GM10266 (cell line): ENCODE data around the gene NPHP3.
A peak's percentile ranks its signal among the peaks of the same experiment; 100 is the strongest.
"Not testable (repeated sequence)": the region's sequence is repeated elsewhere in the genome, so short reads cannot be mapped to it uniquely, and the experiment has no call there.

Experiments used
- DNase-seq: peaks from one replicate; pipeline ENCODE4 v3.0.0; 2012; ENCODE audit errors: extremely low spot score
- TF ChIP-seq, protein P1 (sequence below): IDR thresholded peaks from 2 replicates; pipeline ENCODE4 v1.5.1; 2012; ENCODE audit warnings: mild to moderate bottlenecking, low read depth; ENCODE audit not compliant: control insufficient read depth, insufficient read depth; ENCODE audit errors: missing control alignments

The NPHP3 gene

DNA sequence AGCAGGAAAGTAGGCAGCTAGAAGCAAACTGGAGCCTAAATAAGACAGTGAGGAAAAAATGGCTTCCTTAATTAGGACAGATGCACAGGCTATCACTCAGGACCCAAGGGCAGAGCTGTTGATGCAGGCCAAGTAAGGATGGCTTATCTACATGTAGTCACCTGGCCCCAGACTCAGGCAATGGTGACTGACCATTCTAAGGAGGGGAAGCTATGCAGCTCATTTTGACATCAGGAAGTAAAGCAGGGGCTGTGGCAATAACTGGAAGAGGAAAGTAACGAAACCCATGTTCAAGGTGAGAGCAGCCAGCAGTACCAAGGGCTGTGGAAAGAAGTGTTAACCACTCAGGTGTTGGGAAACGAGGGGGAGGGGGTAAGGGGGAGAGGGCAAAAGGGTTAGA, 78.8 kb downstream of the NPHP3 start:
- no peak for DNase-seq
- TF ChIP-seq, protein P1, sequence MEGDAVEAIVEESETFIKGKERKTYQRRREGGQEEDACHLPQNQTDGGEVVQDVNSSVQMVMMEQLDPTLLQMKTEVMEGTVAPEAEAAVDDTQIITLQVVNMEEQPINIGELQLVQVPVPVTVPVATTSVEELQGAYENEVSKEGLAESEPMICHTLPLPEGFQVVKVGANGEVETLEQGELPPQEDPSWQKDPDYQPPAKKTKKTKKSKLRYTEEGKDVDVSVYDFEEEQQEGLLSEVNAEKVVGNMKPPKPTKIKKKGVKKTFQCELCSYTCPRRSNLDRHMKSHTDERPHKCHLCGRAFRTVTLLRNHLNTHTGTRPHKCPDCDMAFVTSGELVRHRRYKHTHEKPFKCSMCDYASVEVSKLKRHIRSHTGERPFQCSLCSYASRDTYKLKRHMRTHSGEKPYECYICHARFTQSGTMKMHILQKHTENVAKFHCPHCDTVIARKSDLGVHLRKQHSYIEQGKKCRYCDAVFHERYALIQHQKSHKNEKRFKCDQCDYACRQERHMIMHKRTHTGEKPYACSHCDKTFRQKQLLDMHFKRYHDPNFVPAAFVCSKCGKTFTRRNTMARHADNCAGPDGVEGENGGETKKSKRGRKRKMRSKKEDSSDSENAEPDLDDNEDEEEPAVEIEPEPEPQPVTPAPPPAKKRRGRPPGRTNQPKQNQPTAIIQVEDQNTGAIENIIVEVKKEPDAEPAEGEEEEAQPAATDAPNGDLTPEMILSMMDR: no peak

DNA sequence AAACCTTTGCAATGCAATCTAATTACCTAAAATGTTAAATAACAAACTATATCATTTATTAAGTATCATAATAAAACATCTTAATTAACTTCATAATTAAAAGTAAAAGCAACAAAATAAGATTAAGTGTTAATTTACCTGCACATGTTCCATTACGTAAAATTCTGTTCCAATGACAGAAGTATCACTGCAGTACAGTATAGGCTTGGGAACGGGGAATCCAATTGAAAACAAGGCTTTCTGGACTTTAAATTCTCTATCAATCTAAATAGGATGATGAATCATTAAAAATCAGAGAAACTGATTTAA, 79.7 kb downstream of the NPHP3 start:
- no peak for DNase-seq
- TF ChIP-seq, protein P1: no peak

DNA sequence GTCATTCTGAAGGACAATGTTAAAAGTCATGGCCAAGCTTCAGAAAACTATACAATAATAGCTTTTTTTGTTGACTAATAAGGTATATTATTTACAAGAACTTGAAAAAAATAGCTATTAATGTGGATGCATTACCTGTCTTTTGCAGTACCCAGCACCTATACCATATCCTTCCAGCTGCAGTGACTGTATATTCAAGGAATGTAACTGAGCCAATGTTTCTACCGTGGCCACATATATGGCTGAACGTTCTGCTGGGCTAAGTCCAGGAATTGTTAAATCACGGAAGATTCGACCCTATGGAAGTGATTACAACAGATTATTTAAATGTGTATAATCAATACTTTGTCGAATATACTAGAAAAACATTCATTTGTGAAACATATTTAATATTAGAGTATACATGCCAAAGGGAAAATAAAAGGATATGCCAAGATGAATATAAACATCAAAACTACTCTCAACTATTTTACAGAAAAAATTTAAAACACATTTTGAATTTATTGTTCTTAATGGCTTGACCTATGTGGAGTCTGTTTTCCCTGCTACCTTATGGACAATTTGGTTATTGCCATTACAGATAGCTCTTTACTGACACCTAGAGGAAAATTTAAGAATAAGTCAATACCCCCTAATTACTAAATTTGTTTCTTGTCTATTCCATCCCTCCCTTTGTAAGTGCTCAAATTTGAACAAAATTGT, 80.2 kb downstream of the NPHP3 start:
- TF ChIP-seq, protein P1: peak; percentile 55

DNA sequence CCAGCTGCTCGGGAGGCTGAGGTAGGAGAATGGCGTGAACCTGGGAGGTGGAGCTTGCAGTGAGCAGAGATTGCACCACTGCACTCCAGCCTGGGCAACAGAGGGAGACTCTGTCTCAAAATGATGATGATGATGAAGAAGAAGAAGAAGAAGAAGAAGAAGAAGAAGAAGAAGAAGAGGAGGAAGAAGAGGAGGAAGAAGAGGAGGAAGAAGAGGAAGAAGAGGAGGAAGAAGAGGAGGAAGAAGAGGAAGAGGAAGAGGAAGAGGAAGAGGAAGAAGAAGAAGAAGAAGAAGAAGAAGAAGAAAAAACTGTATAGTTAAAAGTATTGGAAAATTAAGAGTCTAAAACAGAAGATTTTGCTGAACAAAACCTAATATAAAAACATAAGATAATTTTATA, 80.8 kb downstream of the NPHP3 start:
- DNase-seq: not testable (repeated sequence)

More for the DNA sequence above, 80.2 kb downstream of the NPHP3 start:
- peak; percentile 40 for DNase-seq

DNA sequence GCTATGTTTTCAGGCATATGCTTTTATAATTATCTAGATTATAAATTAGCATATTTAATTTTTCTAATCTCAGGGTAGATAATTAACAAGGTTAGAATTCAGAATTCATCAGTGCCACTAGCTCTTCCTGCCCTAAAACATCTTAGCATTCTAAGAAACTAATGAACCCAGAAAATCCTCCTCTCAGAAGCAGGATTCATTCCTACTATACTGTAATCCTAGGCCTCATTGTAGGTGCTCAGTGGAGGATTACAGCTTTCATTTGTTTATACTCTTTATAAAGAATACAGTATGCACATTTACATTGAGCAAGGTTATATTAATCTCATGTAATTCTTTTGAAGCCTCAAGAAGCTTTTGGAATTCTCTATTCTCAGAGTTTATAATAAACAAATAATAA, 83.5 kb downstream of the NPHP3 start:
- TF ChIP-seq, protein P1: no peak
- DNase-seq: no peak

DNA sequence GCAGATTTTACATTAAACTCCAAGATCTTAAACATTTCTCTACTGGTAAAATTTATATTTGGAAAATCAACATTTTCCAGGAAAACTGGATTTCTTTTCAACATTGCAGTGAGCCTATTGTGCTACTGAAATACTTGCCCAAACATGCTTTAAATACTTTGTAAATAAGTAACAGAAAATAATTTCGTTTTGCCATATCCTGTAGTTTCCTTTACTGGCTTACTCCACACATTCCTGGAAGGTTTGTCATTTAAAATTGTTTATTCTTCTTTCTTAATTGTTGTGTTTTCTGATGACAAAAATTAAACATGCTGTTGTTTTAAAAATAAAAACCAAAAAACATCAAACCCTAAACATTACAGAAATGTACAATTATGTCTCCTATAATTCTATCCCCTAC, 84.6 kb downstream of the NPHP3 start:
- no peak for DNase-seq
- TF ChIP-seq, protein P1: no peak

DNA sequence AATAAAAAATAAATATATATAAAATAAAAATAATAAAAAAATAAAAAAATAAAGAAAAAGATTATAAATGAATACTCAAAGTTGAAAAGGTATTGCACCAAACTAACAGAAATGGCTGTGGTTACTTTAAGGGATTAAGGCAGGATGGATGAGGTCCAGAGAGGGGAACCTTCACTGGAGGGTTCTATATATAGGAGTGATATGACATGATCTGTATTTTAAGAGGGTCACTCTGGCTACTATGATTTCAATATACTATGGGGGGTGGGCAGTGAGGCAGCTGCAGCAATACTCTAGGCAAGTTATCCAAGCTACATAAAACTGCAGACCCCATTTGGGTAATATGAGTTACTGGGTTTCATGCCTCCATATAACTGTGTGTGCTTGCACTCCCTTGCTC, 87.2 kb downstream of the NPHP3 start:
- no peak for DNase-seq
- TF ChIP-seq, protein P1: no peak
